Right lung (tissue), 5 donors: ENCODE results near the gene TP53BP1. TPM values are rescaled to one million over a fixed set of nuclear protein-coding genes. Genes with fewer than 3 reads are reported as not detected.

Experiments
- DNase-seq, 2 donors: peaks; one replicate each; pipeline ENCODE4 v3.0.0-alpha.2; 2013
- polyA plus RNA-seq, 5 donors: library from polyadenylated mRNA; unstranded; fragments of 120-200 nt; gene quantifications; one replicate each; pipeline versions ENCODE4 v1.2.1 to v1.2.3, GENCODE V29; 2013; ENCODE audit warnings: inconsistent platforms in 1 of 5, low replicate concordance in 1 of 5; ENCODE audit not compliant: insufficient read length in 5 of 5, insufficient read depth in 1 of 5

The TP53BP1 gene
- polyA plus RNA-seq, 5 donors: 58.3 to 104 (median 93.1) TPM

- DNase-seq: no peak
Measured at GRCh38 chr15:43522247-43522646, 29.3 kb upstream of the TP53BP1 start.

- no peak for DNase-seq
Measured at GRCh38 chr15:43521419-43521818, 28.5 kb upstream of the TP53BP1 start.

- no peak for DNase-seq
Measured at GRCh38 chr15:43520138-43520537, 27.2 kb upstream of the TP53BP1 start.

- DNase-seq: no peak
Measured at GRCh38 chr15:43519196-43519595, 26.2 kb upstream of the TP53BP1 start.

- peak; percentile 43 to 45 for DNase-seq
Measured at GRCh38 chr15:43518197-43518761, 25.3 kb upstream of the TP53BP1 start.

- DNase-seq: peak; percentile 50 to 60
Measured at GRCh38 chr15:43517354-43518196, 24.6 kb upstream of the TP53BP1 start, which contains the start of gene MAP1A. TSS of gene MAP1A (plus strand) at chr15:43517608. CDS start at chr15:43521474, 3,866 bp downstream.

GRCh38 chr15:43516801-43517353 is 23.9 kb upstream of the TP53BP1 start:
- no peak for DNase-seq

GRCh38 chr15:43516185-43516584 is 23.2 kb upstream of the TP53BP1 start:
- no peak for DNase-seq

GRCh38 chr15:43515741-43516140 is 22.8 kb upstream of the TP53BP1 start:
- no peak for DNase-seq

GRCh38 chr15:43514241-43515057 is 21.5 kb upstream of the TP53BP1 start:
- DNase-seq: no peak

- no peak for DNase-seq
Measured at GRCh38 chr15:43513550-43513949, 20.6 kb upstream of the TP53BP1 start.

GRCh38 chr15:43511012-43511885 is 18.3 kb upstream of the TP53BP1 start:
- no peak for DNase-seq

- peak; percentile 97 to 98 for DNase-seq
Measured at GRCh38 chr15:43510200-43511011, 17.4 kb upstream of the TP53BP1 start.

GRCh38 chr15:43509660-43510199 is 16.8 kb upstream of the TP53BP1 start:
- DNase-seq: no peak

GRCh38 chr15:43508991-43509659 is 16.2 kb upstream of the TP53BP1 start:
- no peak for DNase-seq

- no peak for DNase-seq
Measured at GRCh38 chr15:43508421-43508820, 15.5 kb upstream of the TP53BP1 start.

GRCh38 chr15:43505738-43506137 is 12.8 kb upstream of the TP53BP1 start:
- peak in 1 of 2 donors; percentile 40 for DNase-seq

GRCh38 chr15:43499635-43500034 is 6.7 kb upstream of the TP53BP1 start:
- no peak for DNase-seq

- no peak for DNase-seq
Measured at GRCh38 chr15:43498990-43499389, 6.0 kb upstream of the TP53BP1 start.
